ENCODE measurements around the gene FES.
A peak's percentile ranks its signal among the peaks of the same experiment; 100 is the strongest.

The FES gene

DNA sequence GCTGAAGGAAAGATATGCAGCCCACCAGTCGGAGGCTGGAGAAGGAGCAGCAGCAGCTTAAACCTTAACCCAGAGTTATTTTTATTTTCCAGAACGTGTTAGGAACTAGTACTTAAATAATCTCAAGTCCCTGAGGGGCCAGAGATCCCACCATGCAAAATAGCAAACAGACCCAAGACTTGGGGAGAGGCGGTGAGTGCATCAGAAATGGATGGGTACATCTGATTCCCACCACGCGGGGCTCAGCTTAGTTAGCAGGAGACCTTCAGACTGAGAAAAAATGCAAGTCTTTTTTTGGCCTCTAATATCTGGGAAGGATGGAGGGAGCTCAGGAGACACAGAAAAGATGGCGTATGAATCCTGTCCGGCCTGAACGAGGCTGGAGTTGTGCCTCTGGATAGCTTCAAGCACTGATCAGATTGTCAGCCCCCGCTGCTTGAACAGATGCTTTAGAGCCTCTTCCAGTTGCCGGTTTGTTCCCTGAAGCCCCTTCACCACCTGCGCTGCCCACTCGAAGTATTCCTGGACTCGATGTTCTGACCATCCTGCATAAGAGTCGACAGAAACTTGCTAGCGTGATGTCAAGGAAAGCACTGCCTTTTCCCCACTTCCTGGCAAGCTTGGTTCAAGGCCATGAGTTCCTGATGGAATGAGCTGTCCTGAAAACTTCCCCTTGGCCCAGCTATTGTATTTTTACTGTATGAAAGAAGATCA lies 46.7 kb downstream of the FES start:
- DNase-seq (ENCODE audit: low read depth in 2 of 2), result no peak

DNA sequence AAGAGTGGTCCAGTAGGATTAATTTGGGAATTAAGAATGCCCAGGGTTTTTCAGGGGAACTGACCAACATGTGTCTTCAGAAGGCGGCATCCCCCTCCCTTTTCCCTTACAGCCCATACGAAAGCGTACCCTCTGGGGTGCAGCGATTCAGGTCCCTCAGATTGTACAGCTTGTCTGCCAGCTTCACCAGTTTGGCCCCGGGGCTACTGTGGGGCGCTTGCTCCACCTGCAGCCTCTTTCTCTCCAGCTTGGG lies 47.2 kb downstream of the FES start:
- DNase-seq (ENCODE audit: low read depth in 2 of 2), result no peak

DNA sequence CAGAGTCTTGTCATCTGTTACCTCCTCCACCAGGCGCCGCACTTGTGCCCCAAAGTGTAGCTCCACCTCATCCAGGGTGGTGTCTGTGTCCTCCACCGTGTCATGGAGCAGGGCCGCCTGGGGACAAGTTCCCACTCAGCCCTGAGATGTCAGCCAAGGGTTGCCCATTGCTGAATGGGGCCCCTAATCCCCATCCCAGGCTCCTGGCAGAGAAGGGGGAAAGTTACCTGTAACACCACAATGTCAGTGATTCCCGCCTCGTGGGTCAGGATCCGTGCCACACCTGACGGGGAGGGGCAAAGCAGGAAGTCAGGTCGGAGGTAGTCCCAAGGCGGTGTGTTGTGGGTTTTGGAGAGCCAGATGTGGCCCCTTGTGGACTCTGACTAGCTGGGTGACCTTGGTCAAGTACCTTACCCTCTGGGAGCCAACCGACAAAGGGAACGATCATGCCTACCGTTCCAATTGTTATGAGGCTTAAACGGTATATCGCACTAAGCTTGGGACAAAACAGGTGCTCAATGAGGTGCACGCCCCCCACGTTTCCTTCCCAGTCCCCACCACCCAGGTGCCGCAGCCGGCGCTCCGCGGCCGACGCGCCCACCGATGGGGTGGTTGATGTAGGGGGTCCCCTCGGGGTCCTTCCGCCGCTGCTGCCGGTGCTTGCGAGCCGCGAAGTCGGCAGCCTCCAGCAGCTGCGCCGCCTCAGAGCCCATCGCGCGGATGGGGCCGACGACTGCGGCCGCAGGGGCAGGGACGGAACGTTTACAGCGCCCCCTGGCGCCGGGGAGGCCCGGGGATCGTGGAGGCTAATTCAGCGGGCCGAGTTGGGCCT lies 47.7 kb downstream of the FES start, which contains the start of gene HDDC3:
Gene HDDC3, minus strand, starts transcription at position 722 of the 832 bp plus-strand sequence. Its CDS starts 9 bp downstream, at position 713.
- peak; percentile 76 to 93 for DNase-seq (ENCODE audit: low read depth in 2 of 2)

DNA sequence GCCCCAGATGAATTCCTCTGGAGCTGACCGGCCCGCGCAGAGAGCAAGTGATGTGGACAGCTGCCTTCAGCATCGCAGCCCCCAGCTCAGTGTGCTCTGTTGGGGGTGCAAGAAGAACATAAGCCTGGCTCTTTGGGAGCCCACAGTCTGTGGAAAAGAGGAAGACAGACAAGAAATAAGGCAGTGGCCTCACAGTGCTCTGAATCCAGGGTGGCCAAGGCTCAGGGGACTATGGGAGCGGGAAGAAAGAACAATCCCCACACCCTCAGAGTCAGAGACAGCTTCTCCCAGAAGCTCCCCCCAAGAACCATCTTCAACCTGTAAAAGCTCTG lies 48.3 kb downstream of the FES start:
- DNase-seq (ENCODE audit: low read depth in 2 of 2), result no peak

DNA sequence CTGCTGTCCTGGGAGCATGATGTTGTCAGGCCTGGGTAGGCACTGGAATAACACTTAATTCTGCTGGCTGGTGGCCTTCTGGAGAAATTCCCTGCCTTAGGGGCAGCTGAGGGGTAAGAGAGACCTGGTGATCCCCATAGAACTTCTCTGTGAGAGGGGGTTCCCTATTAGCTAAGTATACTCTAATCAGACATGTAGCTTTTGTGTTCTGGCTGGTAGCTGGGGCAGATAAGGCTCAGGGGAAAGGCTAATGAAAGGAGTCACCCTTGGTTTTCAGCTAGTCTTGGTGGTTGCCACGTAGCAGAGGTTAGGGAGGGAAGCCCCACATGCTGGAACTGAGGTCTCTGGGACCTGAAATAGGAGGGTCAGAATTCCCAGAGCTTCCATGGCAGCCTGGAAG lies 49.0 kb downstream of the FES start:
- DNase-seq (ENCODE audit: low read depth in 2 of 2), result no peak

DNA sequence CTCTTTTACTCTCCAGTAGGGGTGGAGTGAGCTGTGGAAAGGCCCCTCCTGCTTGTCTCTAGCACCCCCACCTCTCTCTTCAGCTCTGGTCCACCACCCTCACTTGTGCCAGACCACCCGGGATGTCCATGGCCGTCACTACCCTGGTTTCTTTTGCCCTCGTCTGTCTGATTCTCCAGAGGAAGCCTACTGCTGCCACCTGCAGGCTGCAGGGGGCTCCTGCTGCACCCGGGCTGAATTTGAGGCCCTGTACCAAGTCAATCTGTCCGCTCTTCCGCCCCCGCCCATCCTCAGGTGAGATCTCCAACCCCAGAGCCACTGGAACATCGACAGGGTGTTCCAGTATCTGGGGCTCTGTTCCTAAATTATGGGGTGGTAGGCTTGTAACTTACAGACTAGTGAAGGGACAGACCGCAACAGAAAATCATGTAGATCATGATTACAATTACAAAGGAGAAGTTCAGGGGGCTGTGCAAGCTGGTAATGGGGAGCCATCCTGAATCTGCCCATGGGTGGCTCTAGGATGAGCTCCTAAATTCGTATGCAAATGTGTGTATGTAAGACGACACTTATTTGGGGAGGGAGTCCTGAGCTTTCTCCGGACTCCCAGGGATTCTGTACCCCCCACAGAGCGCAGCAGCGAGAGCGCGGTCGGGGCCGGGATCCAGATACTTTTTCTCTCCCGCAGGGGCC lies 50.1 kb downstream of the FES start:
- DNase-seq (ENCODE audit: low read depth in 2 of 2), result peak; percentile 57 to 89

DNA sequence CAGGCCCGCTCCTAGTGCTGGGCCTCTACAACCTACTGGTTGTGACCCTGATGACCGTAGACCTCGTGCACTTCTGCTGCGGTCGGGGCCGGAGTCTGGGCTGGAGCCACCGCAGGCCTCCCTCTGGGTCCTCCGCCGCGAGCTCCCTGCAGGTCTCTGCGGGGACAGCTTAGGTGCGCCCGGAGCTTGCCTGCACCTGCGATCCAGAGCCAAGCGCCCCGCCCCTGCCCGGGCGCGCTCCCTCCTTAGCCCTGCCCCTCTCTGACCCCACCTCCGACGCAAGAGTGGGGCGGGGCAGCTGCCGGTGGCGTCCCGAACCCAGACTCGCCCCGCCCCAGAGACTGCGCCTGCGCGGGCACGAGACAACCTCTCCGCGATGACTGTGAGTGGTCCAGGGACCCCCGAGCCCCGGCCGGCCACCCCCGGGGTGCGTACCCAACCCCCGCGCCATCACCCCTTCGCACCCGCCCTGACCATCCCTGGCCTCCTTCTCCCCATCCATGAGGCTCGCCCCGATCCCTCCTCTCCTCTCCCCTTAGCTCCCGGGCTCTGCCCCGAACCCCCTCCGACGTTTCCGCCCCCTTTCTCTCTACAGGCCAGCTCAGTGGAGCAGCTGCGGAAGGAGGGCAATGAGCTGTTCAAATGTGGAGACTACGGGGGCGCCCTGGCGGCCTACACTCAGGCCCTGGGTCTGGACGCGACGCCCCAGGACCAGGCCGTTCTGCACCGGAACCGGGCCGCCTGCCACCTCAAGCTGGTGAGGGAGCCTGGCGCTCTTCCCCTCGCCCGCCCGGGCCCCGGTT lies 50.8 kb downstream of the FES start, which contains the start of gene UNC45A:
Gene UNC45A, plus strand, starts transcription at position 337 of the 803 bp plus-strand sequence. Its CDS starts 40 bp downstream, at position 377.
- peak; percentile 82 to 96 for DNase-seq (ENCODE audit: low read depth in 2 of 2)

DNA sequence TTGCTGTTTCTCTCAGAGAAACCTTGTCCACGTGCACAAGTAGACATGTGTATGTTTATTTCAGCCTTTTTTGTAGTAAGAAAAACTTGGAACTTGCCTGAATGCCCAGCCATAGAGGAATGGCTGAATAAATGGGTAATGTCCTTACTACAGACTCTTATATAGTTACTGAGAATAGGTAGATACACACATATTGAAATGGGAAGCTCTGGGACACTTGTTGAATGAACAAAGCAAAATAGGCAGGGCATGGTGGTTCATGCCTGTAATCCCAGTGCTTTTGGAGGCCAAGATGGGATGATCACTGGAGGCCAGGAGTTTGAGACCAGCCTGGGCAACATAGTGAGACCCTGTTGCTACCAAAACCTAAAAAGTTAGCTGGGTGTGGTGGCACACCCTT lies 52.5 kb downstream of the FES start:
- no peak for DNase-seq (ENCODE audit: low read depth in 2 of 2)

DNA sequence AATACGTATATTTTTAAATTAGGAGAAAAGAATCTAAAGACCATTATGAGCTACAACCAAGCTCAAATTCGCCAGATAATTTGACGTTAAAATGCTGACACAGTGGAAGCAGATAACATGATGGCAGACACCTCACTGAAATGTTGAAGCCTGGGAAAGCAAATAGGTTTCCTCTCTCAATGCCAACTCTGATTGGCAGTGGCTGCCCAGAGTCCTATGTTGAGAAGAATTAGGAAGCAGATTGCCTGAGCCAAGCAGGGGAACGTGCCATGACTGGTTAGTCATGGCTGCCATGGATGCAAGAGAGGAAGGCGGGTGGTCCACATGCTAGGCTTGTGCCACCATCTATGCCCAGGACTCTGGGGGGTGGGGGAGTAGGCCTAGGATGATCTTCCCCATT lies 54.0 kb downstream of the FES start:
- no peak for DNase-seq (ENCODE audit: low read depth in 2 of 2)

DNA sequence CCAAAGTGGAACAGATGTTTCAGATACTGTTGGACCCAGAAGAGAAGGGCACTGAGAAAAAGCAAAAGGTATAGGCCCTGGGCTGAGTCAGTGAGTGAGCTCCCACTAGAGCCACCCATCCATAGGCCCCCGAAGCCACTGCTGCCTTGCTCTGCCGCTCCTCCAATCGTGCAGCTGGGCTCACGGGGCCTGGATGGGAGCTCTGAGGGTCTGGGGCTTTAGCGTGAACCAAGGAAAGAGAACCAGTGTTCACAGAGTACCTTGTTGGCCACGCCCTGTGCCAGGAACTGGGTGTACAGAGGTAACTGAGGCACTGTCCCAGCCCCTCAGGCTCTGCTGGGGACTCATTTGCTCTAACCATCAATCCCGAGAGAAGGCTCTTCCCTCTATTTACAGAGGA lies 55.5 kb downstream of the FES start:
- no peak for DNase-seq (ENCODE audit: low read depth in 2 of 2)

DNA sequence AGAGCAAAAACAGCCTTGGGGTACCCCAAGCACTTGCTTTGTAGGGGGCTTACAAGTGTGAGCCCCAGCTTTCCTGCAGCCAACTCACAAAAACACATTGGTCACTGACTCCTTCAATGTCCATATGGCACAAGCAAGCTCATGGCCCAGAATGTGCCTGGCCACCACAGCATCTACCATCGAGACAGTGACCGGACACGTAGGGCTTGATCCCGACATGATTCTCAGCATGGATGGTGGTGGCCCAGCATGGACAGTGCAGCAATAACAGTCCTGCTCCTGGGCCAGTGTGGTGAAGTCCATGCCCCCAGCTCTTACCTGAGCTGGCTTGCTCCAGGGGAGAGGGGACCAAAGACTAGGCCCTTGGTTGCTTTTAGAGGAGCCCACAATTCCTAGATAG lies 56.7 kb downstream of the FES start:
- no peak for DNase-seq (ENCODE audit: low read depth in 2 of 2)

DNA sequence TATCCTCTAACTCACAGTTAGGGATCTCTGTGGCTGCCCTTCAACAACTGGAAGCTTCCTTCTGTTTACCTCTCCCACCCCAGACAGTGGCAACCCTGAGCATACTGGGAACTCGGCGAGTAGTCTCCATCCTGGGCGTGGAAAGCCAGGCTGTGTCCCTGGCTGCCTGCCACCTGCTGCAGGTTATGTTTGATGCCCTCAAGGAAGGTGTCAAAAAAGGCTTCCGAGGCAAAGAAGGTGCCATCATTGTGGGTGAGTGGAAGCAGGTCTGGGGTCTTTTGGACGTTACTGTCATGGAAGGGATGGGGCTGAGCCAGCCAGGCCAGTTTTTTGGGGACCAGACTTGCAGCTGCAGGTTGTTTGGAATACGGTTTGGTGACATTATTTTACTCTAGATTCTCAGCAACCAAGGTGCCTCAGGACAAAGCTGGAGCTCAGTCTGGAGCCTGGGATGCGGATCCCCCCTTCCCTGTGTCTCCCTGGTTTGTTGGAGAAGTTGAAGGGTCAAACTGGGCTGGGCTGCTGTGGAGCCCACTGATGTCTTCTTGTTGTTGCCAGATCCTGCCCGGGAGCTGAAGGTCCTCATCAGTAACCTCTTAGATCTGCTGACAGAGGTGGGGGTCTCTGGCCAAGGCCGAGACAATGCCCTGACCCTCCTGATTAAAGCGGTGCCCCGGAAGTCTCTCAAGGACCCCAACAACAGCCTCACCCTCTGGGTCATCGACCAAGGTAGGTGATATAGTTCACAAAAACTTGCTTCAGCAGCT lies 58.2 kb downstream of the FES start:
- no peak for DNase-seq (ENCODE audit: low read depth in 2 of 2)

DNA sequence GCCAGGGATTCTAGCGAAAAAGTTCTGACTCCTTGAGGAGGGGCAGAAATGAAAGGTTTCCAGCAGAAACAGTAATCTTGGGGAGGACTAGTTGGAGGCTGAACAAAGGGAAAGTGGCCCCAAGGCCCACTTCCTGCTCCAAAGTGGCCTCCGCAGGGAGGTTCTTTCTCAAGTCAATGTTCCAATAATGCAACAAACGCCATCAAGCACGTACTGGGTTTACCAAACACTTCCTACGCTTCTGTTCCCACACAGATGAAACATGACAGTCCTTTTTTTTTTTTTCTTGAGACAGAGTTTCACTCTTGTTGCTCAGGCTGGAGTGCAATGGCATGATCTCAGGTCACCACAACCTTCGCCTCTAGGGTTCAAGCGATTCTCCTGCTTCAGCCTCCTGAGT lies 60.8 kb downstream of the FES start:
- no peak for DNase-seq (ENCODE audit: low read depth in 2 of 2)
